GM18868 (cell line): ENCODE data around the gene PFKFB2.
A peak's percentile ranks its signal among the peaks of the same experiment; 100 is the strongest.
"Not testable (repeated sequence)": the region's sequence is repeated elsewhere in the genome, so short reads cannot be mapped to it uniquely, and the experiment has no call there.

Experiments
- ATAC-seq: cut with Tn5 transposase; IDR thresholded peaks from one replicate; pipeline ENCODE4 v1.9.1; 2021; ENCODE audit warnings: mild to moderate bottlenecking, moderate library complexity; ENCODE audit not compliant: unreplicated experiment

PFKFB2 gene

DNA sequence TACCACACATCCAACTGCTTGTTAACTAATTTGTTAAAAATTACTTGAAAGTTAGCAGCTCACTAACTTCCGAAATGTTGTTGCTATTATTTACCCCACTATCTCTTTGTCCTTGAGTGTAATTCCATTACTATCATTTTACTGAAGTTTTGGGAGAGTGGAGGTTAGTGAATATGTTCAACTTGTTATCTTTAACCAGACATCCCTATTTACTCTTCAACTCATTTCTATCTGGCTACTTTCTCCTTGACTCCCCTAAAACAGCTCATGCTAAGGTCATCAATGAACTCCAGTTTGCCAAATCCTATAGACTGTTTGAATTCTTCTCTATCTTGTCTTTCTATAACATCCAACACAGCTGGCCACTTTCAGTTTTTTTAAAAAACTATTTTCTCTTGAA is 16.2 kb upstream of the PFKFB2 start:
- no peak for ATAC-seq

DNA sequence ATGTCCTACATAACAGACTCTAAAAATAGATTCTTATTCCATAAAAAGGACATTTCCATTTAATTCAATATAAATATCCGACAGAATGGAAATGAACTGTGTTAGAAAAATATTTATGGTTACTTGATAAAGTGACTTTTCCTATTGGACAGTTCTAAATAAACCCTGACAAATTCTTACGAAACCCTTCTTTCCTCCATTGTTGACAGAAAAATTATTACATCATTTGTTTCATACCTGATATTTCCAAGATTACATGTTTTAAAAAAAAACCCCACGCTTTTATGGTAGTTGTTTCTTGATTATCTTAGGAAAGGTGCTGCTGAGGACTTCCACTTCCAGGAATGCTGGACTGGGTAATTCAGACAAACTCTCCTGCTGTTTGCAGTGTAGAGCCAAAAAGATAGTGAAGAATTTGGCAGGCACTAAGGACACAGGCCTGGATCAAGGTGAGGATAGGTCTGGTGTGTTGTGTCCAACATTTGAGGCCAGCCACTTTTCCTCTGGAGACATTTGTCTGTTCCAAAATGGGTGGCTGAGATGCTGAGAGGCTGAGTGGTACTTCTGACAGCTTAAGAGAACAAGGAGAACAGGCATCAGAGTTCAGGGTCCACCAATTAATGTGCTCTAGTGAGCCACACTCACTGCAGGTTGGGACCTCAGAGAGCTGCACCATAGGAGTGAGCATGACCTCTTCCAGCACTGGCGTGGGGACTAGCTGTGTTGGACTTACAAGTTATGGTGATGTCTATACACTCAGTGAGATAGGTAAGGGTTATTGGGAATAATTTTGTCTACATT is 13.5 kb upstream of the PFKFB2 start:
- ATAC-seq = no peak

DNA sequence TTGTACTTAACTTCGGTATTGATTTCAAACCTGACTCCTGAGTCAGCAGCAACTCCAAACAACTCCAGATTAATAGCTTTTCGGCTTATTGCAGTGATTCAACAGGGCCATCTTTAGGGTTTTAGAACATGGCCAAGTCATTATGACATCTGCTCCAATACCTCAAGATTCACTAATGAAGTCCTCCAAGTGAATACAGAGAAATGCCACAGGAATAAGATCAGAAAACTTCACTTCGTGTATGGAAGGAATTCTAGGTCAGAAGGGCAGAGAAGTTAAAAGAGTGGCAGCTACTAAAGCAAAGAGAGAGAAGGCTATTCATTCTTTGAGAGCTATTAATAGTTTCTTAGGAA is 12.9 kb upstream of the PFKFB2 start:
- ATAC-seq = no peak

DNA sequence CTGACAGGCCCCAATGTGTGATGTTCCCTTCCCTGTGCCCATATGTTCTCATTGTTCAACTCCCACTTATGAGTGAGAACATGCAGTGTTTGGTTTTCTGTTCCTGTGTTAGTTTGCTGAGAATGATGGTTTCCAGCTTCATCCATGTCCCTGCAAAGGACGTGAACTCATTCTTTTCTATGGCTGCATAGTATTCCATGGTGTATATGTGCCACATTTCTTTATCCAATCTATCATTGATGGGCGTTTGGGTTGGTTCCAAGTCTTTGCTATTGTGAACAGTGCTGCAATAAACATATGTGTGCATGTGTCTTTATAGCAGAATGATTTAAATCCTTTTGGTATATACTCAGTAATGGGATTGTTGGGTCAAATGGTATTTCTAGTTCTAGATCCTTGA is 11.7 kb upstream of the PFKFB2 start:
- ATAC-seq = not testable (repeated sequence)

DNA sequence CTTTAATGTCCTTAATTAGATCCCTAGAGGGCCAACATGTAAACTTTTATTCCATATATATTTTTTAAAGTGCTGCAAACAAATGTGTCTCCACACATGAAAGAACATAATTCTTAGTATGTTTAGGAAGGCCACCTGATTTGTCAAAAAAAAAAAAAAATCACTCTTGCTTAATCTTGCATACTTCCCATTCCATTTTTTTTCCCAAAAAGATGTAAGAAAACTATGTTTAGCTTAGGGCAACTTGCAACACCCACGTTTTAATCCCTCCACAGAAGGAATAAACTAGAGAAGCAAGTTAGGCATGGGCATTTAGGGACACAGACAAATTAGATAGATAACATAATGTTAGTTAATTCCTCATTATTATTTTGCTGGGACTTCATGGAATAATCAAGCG is 7.6 kb upstream of the PFKFB2 start:
- no peak for ATAC-seq

DNA sequence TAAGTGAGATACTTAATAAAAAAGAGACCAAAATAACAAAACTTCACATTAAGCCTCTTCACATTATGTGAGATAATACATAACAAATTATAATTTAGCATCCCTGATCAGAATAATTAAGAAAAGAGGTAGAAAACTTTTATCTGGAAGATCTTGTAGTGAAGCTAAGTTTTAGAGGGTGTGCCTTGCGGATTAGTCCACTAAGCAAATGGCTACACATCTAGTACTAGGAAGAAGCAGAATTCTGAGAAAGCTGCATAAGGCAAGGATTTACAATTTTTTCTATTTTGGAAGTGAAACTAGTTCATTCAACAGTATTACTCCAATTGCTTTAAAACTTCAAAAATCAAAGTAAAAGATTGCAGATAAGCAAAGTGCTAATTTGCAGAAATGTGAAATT is 5.6 kb upstream of the PFKFB2 start:
- ATAC-seq = no peak

DNA sequence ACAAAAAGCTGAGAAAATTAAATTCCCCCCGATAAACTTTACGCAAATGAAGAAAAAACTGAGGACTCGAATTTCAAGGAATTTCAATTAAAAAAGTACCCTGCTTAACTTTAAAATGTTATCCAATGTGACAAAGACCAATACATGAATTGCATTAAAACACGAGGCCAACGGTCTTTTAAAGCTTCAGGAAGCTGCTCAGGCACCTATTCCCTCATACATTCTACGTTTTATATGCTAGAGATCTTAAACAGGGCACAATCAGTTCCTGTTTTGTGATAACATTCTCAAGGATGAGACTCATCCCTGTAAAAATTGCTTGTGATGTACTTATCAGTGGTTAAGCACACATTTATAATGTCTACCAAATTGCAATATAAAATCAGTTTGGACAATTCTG is 5.0 kb upstream of the PFKFB2 start:
- no peak for ATAC-seq

DNA sequence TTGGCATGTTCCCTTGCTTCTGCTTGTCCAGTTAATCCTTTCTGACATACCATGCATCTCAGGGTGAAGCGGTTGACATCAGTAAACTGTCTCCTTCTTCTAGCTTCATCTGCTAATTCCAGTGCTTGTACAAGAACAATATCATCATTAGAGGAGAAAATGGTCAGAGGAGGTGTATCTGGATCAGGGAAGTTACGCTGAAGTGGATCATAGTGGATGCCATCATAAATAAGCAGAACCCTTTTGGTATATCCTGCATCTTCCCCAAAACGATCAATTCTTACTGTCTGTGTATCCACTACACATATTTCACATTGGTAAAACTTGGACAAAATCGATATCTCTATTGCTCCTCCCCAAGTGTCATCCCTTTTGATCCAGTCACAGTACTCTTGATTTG is 4.0 kb upstream of the PFKFB2 start:
- no peak for ATAC-seq

DNA sequence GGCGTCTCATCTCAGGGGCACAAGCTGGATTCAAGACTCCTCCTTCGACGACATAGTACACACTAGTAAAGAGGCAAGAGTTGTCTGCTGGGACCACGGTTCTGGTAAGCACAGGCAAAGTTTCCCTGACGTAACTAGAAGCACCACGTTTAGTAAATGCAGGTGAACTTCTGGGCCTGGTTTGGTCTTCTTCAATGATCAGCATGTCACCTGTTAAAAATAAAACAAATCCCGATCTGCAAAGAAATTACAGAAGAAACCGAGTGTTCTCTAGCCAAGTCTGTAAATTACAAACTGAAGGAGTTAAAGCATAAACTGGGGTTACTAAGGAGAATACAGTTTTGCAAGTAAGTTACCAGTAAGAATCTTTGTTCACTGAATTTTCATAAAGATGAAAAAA is 3.6 kb upstream of the PFKFB2 start:
- ATAC-seq = no peak

DNA sequence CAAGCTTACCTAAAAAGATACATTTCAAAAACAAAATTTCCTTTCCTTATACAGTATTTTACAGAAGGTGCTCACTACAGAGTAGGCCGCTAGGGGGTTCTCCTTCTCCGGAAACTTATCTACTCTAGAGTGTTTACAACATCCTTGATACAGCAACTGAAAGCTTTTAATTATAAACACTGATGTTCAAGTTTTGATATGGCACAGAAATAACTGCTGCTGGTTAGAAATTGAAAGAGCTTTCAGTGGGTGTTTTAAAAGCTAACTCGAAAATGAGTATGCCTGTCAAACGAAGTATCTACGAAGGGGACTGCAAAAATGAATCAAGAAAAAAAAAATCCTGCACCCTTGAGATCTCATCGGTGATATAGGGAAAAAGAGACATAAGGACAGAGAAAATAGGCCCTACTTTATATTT is 3.1 kb upstream of the PFKFB2 start:
- ATAC-seq = no peak

DNA sequence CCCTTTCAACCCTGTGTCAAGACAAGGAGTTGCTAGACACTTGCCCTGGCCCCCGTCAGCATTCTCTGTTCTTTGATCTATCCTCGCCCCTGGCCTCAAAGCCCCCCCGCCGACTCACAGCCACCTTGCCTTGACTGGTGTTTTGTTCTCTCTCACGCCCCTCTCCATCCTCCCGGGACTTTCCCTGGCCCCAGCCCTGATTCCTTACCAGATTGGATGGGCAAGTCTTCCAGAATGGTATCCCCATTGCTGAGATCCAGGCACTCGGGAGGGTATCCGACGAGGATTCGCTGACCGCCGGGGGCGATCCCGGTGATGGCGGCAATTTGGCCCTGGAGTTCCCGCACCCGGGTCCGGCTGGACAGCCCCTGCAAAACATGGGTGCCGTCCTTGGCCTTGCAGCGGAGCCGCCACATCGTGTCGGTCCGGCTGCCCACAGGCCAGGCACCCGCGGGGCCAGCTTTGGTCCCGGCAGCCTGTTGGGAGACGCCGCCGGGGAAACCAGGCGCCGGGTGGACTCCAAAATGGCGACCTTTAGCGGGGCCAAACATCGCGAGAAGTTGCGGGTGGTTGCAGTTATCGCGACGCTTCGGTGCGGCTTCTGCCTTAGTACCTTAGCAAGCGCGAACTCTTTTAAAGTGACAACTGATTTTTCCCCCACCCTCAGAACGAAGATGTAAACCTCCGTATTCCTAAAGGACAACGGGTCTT is 2.4 kb upstream of the PFKFB2 start:
- ATAC-seq = peak; percentile 48

DNA sequence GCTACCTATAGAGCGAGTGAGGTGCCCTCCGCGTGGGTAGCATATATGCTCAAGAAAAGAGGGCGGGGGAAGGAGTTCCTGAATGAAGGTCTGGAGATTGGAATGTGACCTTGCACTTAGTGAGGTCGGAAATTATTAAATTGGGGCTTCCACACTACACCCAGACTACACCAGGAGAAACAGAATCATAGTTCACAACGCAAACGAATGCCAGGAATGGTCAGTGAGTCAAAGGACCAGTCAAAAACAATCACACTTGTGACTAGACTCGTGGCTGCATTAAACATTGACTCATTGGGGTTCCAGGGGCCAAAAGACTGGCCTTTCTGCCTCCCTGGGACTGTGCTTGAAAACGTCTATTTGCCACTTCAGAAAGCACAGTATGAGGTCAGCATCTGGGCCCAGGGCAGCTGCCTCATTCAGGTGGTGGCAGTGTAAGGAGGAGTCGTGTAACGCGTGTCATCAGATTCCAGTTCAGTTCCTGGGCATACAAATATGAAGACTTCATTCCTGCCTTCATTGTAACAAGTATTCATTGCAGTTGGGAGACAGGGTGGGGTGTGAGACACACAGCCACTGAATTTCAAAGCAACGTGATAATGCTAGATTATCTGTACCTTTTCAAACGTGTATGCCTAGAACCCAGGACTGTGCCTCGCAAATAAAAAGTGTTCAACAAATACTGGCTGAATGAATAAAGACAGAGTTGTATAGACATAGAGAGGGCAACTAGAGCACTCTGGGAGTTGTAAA is 1.7 kb upstream of the PFKFB2 start, which contains the start of gene YOD1:
Gene YOD1 (minus strand): TSS at position 18 of the 753 bp plus-strand sequence. CDS start 178 bp downstream, outside the sequence.
- ATAC-seq = no peak

DNA sequence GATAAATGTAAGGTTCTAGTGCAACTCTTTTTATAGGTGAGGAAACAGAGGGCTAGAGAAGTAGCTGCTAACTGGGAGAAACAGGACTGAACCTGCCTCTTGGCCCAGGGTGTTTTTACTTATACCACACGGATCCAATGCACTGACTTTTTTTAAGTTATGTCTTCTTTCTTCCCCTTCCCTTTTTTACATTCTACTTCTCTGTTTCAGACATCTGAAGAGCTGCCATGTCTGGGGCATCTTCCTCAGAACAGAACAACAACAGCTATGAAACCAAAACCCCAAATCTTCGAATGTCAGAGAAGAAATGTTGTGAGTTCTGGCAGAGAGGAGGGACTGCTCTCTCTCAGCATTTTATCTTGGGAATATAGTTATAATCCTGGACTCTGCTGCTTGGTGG is 1.4 kb downstream of the PFKFB2 start:
- ATAC-seq = no peak

DNA sequence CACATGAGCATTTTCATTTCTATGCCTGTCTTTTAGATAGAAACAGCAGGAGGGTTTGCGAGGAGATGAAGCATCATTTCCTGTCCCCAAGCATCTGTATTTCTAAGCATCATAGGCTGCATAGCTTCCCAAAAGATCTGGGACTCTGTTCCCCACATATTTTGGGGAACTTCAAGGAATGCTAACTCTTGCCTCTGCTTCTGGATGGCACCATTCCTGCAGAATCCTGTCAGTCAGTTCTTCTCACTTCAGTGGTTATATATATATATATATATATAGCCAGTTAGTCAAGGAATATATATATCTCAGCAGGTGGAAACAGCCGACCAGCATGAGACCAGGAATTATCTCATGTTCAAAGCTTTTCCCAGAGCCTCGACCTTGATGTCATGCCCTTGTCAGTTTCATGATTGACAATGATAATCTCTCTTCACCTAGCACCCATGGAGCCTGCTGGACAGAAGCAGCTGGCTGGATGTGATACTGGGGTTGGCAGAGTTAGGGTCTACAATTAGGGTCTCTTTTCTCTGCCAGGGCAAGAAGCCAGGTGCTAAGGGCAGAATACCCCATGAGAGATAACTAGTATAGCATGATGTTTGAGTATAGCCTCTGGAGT is 2.4 kb downstream of the PFKFB2 start:
- no peak for ATAC-seq

DNA sequence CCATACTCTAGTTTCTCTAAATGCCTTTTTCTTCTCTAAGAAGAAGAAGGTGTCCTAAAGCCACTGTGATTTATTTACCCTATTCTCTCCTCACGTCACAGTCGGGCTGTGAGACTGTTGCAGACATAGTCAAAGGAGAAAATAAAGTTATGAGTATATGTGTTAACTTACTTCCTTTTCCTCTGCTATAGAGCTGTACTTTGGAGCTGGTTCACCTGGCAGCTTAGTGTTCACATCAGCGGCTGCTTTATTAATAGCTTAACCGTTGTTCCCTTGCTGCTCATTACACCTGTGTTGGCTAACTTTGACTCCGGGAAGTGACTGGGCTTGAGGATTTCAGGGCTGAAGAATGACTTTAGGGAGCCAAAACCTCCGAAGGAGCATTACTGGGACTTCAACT is 3.6 kb downstream of the PFKFB2 start:
- ATAC-seq = no peak

DNA sequence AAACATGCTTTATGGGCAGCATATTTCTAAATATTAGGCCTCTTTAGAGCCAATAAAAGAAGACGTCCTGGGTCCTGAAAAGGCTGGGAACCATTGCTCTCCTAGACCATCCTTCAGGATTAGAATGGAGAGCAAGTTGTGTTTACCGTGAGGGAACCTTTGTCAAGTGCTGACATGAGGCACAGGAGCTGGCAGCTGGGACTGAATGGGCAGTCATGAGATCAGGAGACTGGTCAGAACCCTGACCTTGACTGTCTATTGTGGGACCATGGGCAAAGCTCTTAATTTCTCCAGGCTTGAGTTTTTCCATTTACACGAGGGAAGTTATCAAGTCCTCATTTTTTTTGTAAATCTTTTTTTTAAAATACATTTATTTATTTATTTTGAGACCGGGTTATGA is 5.2 kb downstream of the PFKFB2 start:
- ATAC-seq = no peak

DNA sequence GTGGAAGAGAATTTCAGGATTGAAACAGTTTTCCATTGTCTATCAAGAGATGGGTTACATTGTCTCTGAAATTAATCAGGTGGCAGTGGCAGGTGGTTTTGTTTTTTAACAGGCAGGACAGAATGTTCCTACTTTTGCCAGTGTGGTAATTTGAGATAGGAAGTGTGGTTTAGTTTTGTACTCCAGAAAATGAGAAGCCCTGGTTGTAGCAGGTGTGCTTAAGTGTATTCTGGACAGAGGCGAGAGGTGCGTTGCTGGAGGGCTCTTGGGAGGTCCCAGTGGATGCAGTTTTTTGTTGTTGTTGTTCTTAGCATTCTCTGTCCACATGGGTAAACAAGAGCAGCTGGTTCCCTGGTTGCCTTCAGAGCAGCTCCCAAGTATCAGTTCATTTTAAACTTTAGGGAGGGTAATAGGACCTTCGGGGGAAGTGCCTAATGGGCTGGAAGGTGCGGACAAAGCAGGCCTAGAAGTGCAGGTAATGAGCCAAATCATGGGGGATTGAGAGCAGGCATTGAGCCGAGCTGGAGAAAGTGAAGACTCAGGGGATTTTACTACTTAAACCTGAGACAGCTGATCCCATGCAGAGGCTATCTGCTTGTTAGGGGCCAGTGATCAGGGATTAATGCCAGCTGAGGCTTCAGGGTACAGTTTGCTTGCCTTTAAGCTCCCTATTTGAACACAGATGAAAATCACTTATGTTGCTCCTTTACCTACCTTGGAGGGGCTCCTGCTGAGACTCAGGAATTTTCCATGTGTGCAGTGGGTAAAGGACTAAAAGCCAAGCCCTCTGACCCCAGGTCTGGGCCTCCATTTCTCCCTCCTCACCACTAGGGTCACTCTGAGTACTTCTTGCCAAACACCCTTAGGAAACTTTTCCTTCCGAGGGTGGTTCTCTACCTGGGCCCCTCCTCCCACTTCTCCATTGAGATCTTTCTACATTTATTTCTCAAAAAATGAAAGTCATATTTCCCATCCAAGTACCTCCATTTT is 6.1 kb downstream of the PFKFB2 start:
- ATAC-seq = no peak

DNA sequence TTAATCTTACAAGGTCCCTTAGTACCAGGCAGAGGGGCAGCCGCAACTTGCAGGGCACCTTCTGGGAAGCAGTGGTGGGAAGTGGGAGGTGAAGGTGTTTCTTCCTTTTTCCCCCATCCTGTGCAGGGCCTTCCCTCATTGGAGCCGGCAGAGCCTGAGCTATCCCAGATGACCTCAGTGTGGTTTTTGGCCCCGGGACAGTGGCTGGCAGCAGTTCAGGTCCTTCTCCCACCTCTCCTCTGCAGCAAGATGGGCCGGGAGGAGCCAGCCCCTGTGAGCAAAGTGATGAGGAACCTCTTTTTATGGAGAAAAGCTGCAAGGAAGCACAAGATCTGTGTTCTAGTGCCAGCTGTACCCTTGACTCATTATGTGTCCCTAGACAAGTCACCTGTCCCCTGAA is 6.8 kb downstream of the PFKFB2 start:
- no peak for ATAC-seq

DNA sequence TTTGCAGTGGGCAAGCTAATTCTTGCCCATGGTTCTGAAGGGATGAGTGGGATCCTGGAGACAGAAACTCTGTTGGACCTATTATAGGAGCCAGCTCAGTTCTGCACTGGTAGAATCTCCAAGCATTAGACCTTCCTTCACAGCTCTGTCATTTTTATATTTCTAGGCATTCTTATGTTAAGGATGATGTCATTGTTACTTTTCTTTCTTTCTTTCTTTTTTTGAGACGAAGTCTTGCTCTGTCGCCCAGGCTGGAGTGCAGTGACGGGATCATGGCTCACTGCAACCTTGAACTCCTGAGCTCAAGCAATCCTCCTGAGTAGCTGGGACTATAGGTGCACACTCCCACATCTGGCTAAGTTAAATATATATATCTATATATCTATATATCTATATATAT is 7.5 kb downstream of the PFKFB2 start:
- ATAC-seq = no peak

DNA sequence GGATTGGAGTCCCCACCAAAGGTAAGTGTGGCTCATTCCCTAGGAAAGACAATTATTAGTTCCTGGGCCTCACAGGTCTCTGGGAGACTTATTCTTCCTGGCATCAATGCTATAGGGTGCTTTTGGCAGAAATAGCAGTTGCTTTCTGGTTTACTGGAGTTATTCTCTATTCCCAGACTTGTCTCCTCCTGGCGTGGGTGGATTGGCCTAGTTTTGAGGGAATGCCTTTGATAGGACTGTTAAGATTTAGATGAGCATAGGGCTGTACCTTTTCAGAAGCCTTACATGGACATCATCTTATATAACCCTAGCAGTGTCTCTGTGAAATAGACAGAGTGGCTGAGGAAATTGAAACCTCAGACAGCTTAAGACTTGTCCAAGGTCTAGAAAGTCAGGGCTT is 9.0 kb downstream of the PFKFB2 start:
- no peak for ATAC-seq
